GM23338 (cell line): ENCODE measurements around the gene DYNLL2. TPM values are rescaled to one million over a fixed set of nuclear protein-coding genes. Genes with fewer than 3 reads are reported as not detected.

Experiments used
- ATAC-seq: fragments of 200-7000 bp; cut with Tn5 transposase; 3 replicates; pipeline ENCODE4 v1.9.1; 2020
- DNase-seq: peaks from one replicate; pipeline ENCODE4 v3.0.0-alpha.2; 2015; ENCODE audit warnings: low spot score
- H2AFZ ChIP-seq: fragments of 200-600 bp; sonication (generic); 2 replicates; pipeline ENCODE4 v1.8.0; 2016; ENCODE audit warnings: antibody characterized with exemption, mild to moderate bottlenecking, moderate library complexity
- H3F3A ChIP-seq: fragments of 200-600 bp; sonication (generic); replicated peaks from 2 replicates; pipeline ENCODE4 v1.8.0; 2017; ENCODE audit warnings: antibody characterized with exemption, mixed run types, low read depth
- H3K27ac ChIP-seq: fragments of 200-600 bp; sonication (generic); 2 replicates; pipeline ENCODE4 v1.6.1; 2016; ENCODE audit warnings: low read depth
- H3K27me3 ChIP-seq: fragments of 200-600 bp; sonication (generic); 2 replicates; pipeline ENCODE4 v1.8.0; 2016; ENCODE audit warnings: mild to moderate bottlenecking, mixed run types, moderate library complexity; ENCODE audit not compliant: insufficient read depth
- H3K36me3 ChIP-seq: fragments of 200-600 bp; sonication (generic); 2 replicates; pipeline ENCODE4 v1.8.0; 2016; ENCODE audit warnings: mild to moderate bottlenecking; ENCODE audit not compliant: insufficient read depth
- H3K4me1 ChIP-seq: fragments of 200-600 bp; sonication (generic); 2 replicates; pipeline ENCODE4 v1.8.0; 2016; ENCODE audit warnings: mild to moderate bottlenecking, moderate library complexity; ENCODE audit not compliant: insufficient read depth
- H3K4me2 ChIP-seq: fragments of 200-600 bp; sonication (generic); 2 replicates; pipeline ENCODE4 v1.7.1; 2017; ENCODE audit warnings: mixed run types
- H3K4me3 ChIP-seq: fragments of 200-600 bp; sonication (generic); 2 replicates; pipeline ENCODE4 v1.6.1; 2016; ENCODE audit warnings: mixed run types
- H3K79me2 ChIP-seq: fragments of 200-600 bp; sonication (generic); replicated peaks from 2 replicates; pipeline ENCODE4 v1.8.0; 2017; ENCODE audit warnings: mild to moderate bottlenecking; ENCODE audit not compliant: insufficient read depth
- H3K9me2 ChIP-seq: fragments of 200-600 bp; sonication (generic); 2 replicates; pipeline ENCODE4 v1.8.0; 2017; ENCODE audit not compliant: insufficient read depth
- H4K20me1 ChIP-seq: fragments of 200-600 bp; sonication (generic); replicated peaks from 2 replicates; pipeline ENCODE4 v1.8.0; 2017; ENCODE audit warnings: mild to moderate bottlenecking; ENCODE audit not compliant: insufficient read depth
- H3K27ac Mint-ChIP-seq: 2 replicates; pipeline ENCODE4 v1.8.0; 2020; ENCODE audit warnings: inconsistent platforms, mild to moderate bottlenecking, moderate library complexity, mixed read lengths
- H3K27me3 Mint-ChIP-seq: 3 replicates; pipeline ENCODE4 v1.8.0; 2022; ENCODE audit warnings: low read depth, mild to moderate bottlenecking, moderate library complexity, mixed read lengths, inconsistent platforms; ENCODE audit not compliant: insufficient read depth, poor library complexity
- H3K36me3 Mint-ChIP-seq: 3 replicates; pipeline ENCODE4 v1.8.0; 2021; ENCODE audit warnings: low read depth, mild to moderate bottlenecking, inconsistent platforms, moderate library complexity, mixed read lengths
- H3K4me1 Mint-ChIP-seq: 3 replicates; pipeline ENCODE4 v1.8.0; 2020; ENCODE audit warnings: mild to moderate bottlenecking, inconsistent platforms, mixed read lengths
- H3K4me3 Mint-ChIP-seq: 3 replicates; pipeline ENCODE4 v1.8.0; 2021; ENCODE audit warnings: moderate library complexity, mild to moderate bottlenecking, inconsistent platforms, mixed read lengths
- H3K9me3 Mint-ChIP-seq: 3 replicates; pipeline ENCODE4 v1.8.0; 2020; ENCODE audit warnings: moderate library complexity, mild to moderate bottlenecking, inconsistent platforms, mixed read lengths
- CREB1 ChIP-seq: fragments of 250-450 bp; sonication (Bioruptor Pico); IDR thresholded peaks from 2 replicates; pipeline ENCODE4 v1.5.0; 2020; ENCODE audit warnings: low read depth, mild to moderate bottlenecking, moderate library complexity
- EZH2 ChIP-seq: fragments of 200-600 bp; sonication (generic); IDR thresholded peaks from one replicate; pipeline ENCODE4 v1.8.0; 2017; ENCODE audit warnings: antibody characterized with exemption, mild to moderate bottlenecking, low read depth; ENCODE audit not compliant: unreplicated experiment
- EZH2phosphoT487 ChIP-seq: fragments of 200-600 bp; sonication (generic); IDR thresholded peaks from one replicate; pipeline ENCODE4 v1.8.1; 2018; ENCODE audit warnings: antibody characterized with exemption; ENCODE audit not compliant: unreplicated experiment
- JUNB ChIP-seq: IDR thresholded peaks from one replicate; pipeline ENCODE4 v1.6.1; 2016; ENCODE audit warnings: antibody characterized with exemption; ENCODE audit not compliant: unreplicated experiment
- POLR2AphosphoS5 ChIP-seq: IDR thresholded peaks from 2 replicates; pipeline ENCODE4 v1.6.1; 2016; ENCODE audit warnings: antibody characterized with exemption, low read depth
- REST ChIP-seq: IDR thresholded peaks from one replicate; pipeline ENCODE4 v1.6.1; 2018; ENCODE audit warnings: antibody characterized with exemption; ENCODE audit not compliant: unreplicated experiment
- STAT1 ChIP-seq: IDR thresholded peaks from one replicate; pipeline ENCODE4 v1.6.1; 2016; ENCODE audit warnings: antibody characterized with exemption; ENCODE audit not compliant: unreplicated experiment
- ZNF114 ChIP-seq: fragments of 250-450 bp; sonication (Bioruptor Pico); IDR thresholded peaks from 2 replicates; pipeline ENCODE4 v1.5.0; 2020; ENCODE audit warnings: mild to moderate bottlenecking, moderate library complexity
- ZNF331 ChIP-seq: fragments of 250-450 bp; sonication (Bioruptor Pico); IDR thresholded peaks from 2 replicates; pipeline ENCODE4 v1.5.0; 2020; ENCODE audit warnings: low read depth, mild to moderate bottlenecking, moderate library complexity
- polyA plus RNA-seq: library from polyadenylated mRNA; unstranded; fragments of >200 nt; fragmentation: Nextera tagmentation; extraction: Ambion mirVana; gene quantifications from 2 replicates; pipeline ENCODE4 v1.2.1, GENCODE V29; 2016
- total RNA-seq: library from RNA; depleted of rRNA; stranded (reverse); fragments of >200 nt; shearing (Covaris generic); gene quantifications from 2 replicates; pipeline ENCODE4 v1.2.3, GENCODE V29; 2014
- TF ChIP-seq, protein P1 (sequence below): IDR thresholded peaks from 2 replicates; pipeline ENCODE4 v1.6.1; 2016; ENCODE audit warnings: antibody characterized with exemption
- TF ChIP-seq, protein P2 (sequence below), 2 experiments: fragments of 200-600 bp in 1 of 2; sonication (generic) in 1 of 2; conservative IDR thresholded peaks; 2 replicates each; pipeline versions ENCODE4 v1.5.1 to v1.6.1; 2016 to 2017; ENCODE audit warnings: antibody characterized with exemption in 2 of 2, low read depth in 2 of 2, mild to moderate bottlenecking in 2 of 2, moderate library complexity in 1 of 2

DYNLL2 gene
- total and polyA plus RNA-seq, 2 experiments from 2014 or later = 5.1 to 30.0 TPM

- no peak overlapping the region for H3K4me2 ChIP-seq
- peaks cover 36% of the 10 kb centered on the region for H3K36me3 ChIP-seq
- H3K4me1 Mint-ChIP-seq = peaks cover 20% of the 10 kb centered on the region
- peaks cover 79% of the 10 kb centered on the region for H3K36me3 Mint-ChIP-seq
- H3K4me1 ChIP-seq = peaks cover 4% of the 10 kb centered on the region; the same call in 1 of the 2 replicates
- H3K27me3 Mint-ChIP-seq = peaks cover 4% of the 10 kb centered on the region
- no peak overlapping the region for H3K4me3 ChIP-seq
- H3K27ac Mint-ChIP-seq = no peak overlapping the region
- peaks cover 44% of the 10 kb centered on the region for H3K79me2 ChIP-seq
- no peak overlapping the region for H2AFZ ChIP-seq
- no peak overlapping the region for H3K4me3 Mint-ChIP-seq
- H3K9me3 Mint-ChIP-seq = no peaks in the 10 kb centered on the region
- H3K9me2 ChIP-seq = no peaks in the 10 kb centered on the region
- ATAC-seq (no peak), DNase-seq (no peak)
- 0 out of 2 replicates have a peak, but pooled peaks cover 3% of the 10 kb centered on the region for H3F3A ChIP-seq
- TF ChIP-seq ZNF114 (no peak), STAT1 (no peak), EZH2 (no peak), POLR2AphosphoS5 (no peak), REST (no peak), ZNF331 (CRISPR knock-in tag) (no peak), EZH2phosphoT487 (no peak)
- TF ChIP-seq, protein P1, sequence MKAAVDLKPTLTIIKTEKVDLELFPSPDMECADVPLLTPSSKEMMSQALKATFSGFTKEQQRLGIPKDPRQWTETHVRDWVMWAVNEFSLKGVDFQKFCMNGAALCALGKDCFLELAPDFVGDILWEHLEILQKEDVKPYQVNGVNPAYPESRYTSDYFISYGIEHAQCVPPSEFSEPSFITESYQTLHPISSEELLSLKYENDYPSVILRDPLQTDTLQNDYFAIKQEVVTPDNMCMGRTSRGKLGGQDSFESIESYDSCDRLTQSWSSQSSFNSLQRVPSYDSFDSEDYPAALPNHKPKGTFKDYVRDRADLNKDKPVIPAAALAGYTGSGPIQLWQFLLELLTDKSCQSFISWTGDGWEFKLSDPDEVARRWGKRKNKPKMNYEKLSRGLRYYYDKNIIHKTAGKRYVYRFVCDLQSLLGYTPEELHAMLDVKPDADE = no peak
- no peaks in the 10 kb centered on the region for H3K27me3 ChIP-seq
- peaks cover 44% of the 10 kb centered on the region for H4K20me1 ChIP-seq
- H3K27ac ChIP-seq = no peak overlapping the region
These were observed 7.9 kb downstream of the DYNLL2 start for GRCh38 chr17:58091024-58091567.

DNA sequence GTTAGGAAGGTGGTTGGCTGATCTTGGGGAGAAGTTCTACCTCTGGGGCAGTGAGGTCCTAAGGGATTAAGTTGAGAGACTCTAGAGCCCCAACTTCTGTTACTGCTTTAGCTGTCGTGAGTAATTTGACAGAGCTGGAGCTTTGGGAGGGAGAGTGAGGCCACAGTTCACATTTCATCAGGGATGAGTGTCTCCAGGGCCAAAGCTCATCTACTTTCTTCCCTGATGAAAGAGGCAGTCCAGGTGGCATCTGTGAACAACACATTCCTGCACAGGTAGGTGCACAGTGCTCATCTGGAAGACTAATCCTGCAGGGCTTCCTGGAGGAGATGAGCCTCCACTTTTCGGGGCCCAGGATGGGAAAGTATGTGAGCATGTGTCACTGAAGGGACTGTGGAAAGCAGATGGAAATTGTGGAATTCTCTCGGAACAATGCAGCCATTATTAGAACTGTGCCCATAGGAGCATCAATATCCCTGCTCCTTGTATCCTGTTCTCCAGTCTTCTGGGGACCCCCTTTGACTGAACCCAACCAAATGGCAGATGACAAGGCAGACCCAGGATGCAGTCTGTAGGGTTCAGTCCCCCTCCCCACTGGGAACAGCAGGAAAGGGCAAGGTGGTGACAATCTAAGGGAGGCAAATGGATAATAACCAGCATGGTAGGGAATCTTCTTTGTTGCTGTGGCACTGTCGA lies 9.0 kb downstream of the DYNLL2 start:
- no peak for ATAC-seq
- H3K36me3 ChIP-seq = peaks cover 28% of the 10 kb centered on the region
- peaks cover 33% of the 10 kb centered on the region for H3K79me2 ChIP-seq

More for the DNA sequence above, 9.0 kb downstream of the DYNLL2 start:
- Mint-ChIP-seq H3K4me1 (peaks cover 10% of the 10 kb centered on the region), H3K4me3 (no peak overlapping the region), H3K27ac (no peak overlapping the region), H3K27me3 (peaks cover 4% of the 10 kb centered on the region), H3K9me3 (no peaks in the 10 kb centered on the region), H3K36me3 (peaks cover 67% of the 10 kb centered on the region)
- no peak overlapping the region for H3K27ac ChIP-seq
- no peaks in the 10 kb centered on the region for H3K9me2 ChIP-seq
- no peak for DNase-seq
- H3F3A ChIP-seq = 0 out of 2 replicates have a peak, but pooled peaks cover 3% of the 10 kb centered on the region
- H3K4me2 ChIP-seq = no peak overlapping the region
- H3K4me3 ChIP-seq = no peak overlapping the region
- H4K20me1 ChIP-seq = peaks cover 33% of the 10 kb centered on the region
- H2AFZ ChIP-seq = no peak overlapping the region
- TF ChIP-seq EZH2phosphoT487 = no peak
- TF ChIP-seq, protein P2, sequence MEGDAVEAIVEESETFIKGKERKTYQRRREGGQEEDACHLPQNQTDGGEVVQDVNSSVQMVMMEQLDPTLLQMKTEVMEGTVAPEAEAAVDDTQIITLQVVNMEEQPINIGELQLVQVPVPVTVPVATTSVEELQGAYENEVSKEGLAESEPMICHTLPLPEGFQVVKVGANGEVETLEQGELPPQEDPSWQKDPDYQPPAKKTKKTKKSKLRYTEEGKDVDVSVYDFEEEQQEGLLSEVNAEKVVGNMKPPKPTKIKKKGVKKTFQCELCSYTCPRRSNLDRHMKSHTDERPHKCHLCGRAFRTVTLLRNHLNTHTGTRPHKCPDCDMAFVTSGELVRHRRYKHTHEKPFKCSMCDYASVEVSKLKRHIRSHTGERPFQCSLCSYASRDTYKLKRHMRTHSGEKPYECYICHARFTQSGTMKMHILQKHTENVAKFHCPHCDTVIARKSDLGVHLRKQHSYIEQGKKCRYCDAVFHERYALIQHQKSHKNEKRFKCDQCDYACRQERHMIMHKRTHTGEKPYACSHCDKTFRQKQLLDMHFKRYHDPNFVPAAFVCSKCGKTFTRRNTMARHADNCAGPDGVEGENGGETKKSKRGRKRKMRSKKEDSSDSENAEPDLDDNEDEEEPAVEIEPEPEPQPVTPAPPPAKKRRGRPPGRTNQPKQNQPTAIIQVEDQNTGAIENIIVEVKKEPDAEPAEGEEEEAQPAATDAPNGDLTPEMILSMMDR (conservative IDR thresholded peaks at IDR 0.05; ENCODE audit: low read depth in 2 of 2) = no peak
- no peak for TF ChIP-seq ZNF114
- no peak for TF ChIP-seq STAT1
- no peak for TF ChIP-seq REST
- TF ChIP-seq EZH2 = no peak
- no peak for TF ChIP-seq CREB1 (CRISPR knock-in tag)
- no peak for TF ChIP-seq JUNB
- TF ChIP-seq POLR2AphosphoS5 = no peak
- H3K27me3 ChIP-seq = no peaks in the 10 kb centered on the region
- peaks cover 4% of the 10 kb centered on the region; the same call in 1 of the 2 replicates for H3K4me1 ChIP-seq
